HepG2 (cell line): ENCODE data around the gene NTMT1. TPM values are rescaled to one million over a fixed set of nuclear protein-coding genes. Genes with fewer than 3 reads are reported as not detected.

ENCODE experiments used
- ATAC-seq: fragments of 200-7000 bp; cut with Tn5 transposase; 3 replicates; pipeline ENCODE4 v1.9.1; 2020; ENCODE audit warnings: mild to moderate bottlenecking, moderate library complexity
- BruUV-seq: library from RNA; stranded (reverse); fragments of 400-500 nt; replicated peaks from 2 replicates; lab custom pipeline; 2021; lab: Mats Ljungman, UMichigan
- CTCF ChIA-PET: fragments of 300-600 bp; formaldehyde crosslinking; extraction: SDS; loops from one replicate; lab custom pipeline; 2021; ENCODE audit warnings: low total read pairs, inconsistent platforms, low intra/inter-chr PET ratio; lab: Yijun Ruan, JAX
- POLR2A ChIA-PET: fragments of 350-600 bp; sonication (Branson Sonifier 250); formaldehyde crosslinking; loops from one replicate; lab custom pipeline; 2020; ENCODE audit warnings: antibody characterized with exemption, inconsistent platforms; lab: Yijun Ruan, JAX
- DNase-seq: peaks from one replicate; pipeline ENCODE4 v3.0.0-alpha.2; 2015; ENCODE audit warnings: low spot score
- FAIRE-seq: peaks from 3 replicates; lab custom pipeline; 2011; peaks lifted over from hg19 to GRCh38; lab: Jason Lieb, UNC
- H2AFZ ChIP-seq: one replicate; pipeline ENCODE4 v1.6.1; 2011; ENCODE audit warnings: low read length, inconsistent platforms
- H3K27ac ChIP-seq: fragments of 300-600 bp; 3 replicates; pipeline ENCODE4 v1.8.0; 2011; ENCODE audit warnings: mixed run types, mild to moderate bottlenecking, mixed read lengths, low read length, inconsistent platforms; ENCODE audit not compliant: insufficient read depth; ENCODE audit errors: extremely low read length
- H3K27me3 ChIP-seq, 2 experiments: fragments of 200-600 bp in 1 of 2; 2 replicates in 1 of 2; 3 replicates in 1 of 2; pipeline versions ENCODE4 v1.6.0 to v1.8.0; 2011; ENCODE audit warnings: low read length in 2 of 2, mild to moderate bottlenecking in 2 of 2, moderate library complexity in 2 of 2, inconsistent platforms in 1 of 2; ENCODE audit not compliant: insufficient read depth in 2 of 2, control insufficient read depth in 1 of 2
- H3K36me3 ChIP-seq, 2 experiments: fragments of 200-600 bp in 1 of 2; replicated peaks in 1 of 2; 2 replicates in 1 of 2; 3 replicates in 1 of 2; pipeline versions ENCODE4 v1.5.1 to v1.8.0; 2011; ENCODE audit warnings: low read length in 2 of 2, inconsistent platforms in 1 of 2; ENCODE audit not compliant: insufficient read depth in 2 of 2, control insufficient read depth in 1 of 2
- H3K4me1 ChIP-seq: 2 replicates; pipeline ENCODE4 v1.5.1; 2012; ENCODE audit warnings: low read length, inconsistent platforms; ENCODE audit not compliant: insufficient read depth
- H3K4me2 ChIP-seq: 2 replicates; pipeline ENCODE4 v1.6.0; 2011; ENCODE audit warnings: low read depth, low read length, inconsistent platforms
- H3K4me3 ChIP-seq, 3 experiments: fragments of 200-600 bp in 1 of 3; sonication (generic), shearing (Covaris generic) in 1 of 3; replicated peaks in 1 of 3; 2 replicates each; pipeline ENCODE4 v1.5.1; 2011 to 2016; ENCODE audit warnings: low read length in 3 of 3, inconsistent platforms in 2 of 3, low read depth in 2 of 3, mild to moderate bottlenecking in 2 of 3, control low read depth in 1 of 3, mixed read lengths in 1 of 3; ENCODE audit not compliant: insufficient read depth in 1 of 3
- H3K79me2 ChIP-seq: one replicate; pipeline ENCODE4 v1.6.1; 2011; ENCODE audit warnings: low read length, inconsistent platforms; ENCODE audit not compliant: insufficient read depth
- H3K9ac ChIP-seq: 2 replicates; pipeline ENCODE4 v1.6.0; 2011; ENCODE audit warnings: mild to moderate bottlenecking, low read depth, low read length, inconsistent platforms; ENCODE audit not compliant: insufficient read depth
- H3K9me3 ChIP-seq: 2 replicates; pipeline ENCODE4 v1.5.1; 2012; ENCODE audit warnings: mild to moderate bottlenecking, low read length
- H4K20me1 ChIP-seq: 2 replicates; pipeline ENCODE4 v1.6.0; 2011; ENCODE audit warnings: inconsistent platforms, mild to moderate bottlenecking, low read length, moderate library complexity; ENCODE audit not compliant: insufficient read depth
- AGO1 ChIP-seq: fragments of 200-400 bp; formaldehyde crosslinking; IDR thresholded peaks from 2 replicates; pipeline ENCODE4 v1.6.1; 2017; ENCODE audit warnings: mild to moderate bottlenecking, low read depth, low read length, moderate library complexity; ENCODE audit not compliant: poor library complexity, severe bottlenecking
- AGO2 ChIP-seq: fragments of 200-400 bp; formaldehyde crosslinking; optimal IDR thresholded peaks from 2 replicates; pipeline ENCODE3; 2017; ENCODE audit warnings: mild to moderate bottlenecking, low read depth, low read length, moderate library complexity
- FOXJ3 ChIP-seq: sonication (generic); formaldehyde crosslinking; IDR thresholded peaks from 2 replicates; pipeline ENCODE4 v1.4.0; 2020; ENCODE audit warnings: missing genetic modification reagents, mild to moderate bottlenecking, borderline replicate concordance
- MBD4 ChIP-seq: IDR thresholded peaks from 2 replicates; pipeline ENCODE4 v1.6.1; 2012; ENCODE audit warnings: low read length, inconsistent platforms, borderline replicate concordance
- MIER3 ChIP-seq: IDR thresholded peaks from 2 replicates; pipeline ENCODE4 v1.6.1; 2016; ENCODE audit warnings: missing compliant biosample characterization, borderline replicate concordance
- PHB2 ChIP-seq: fragments of 450-650 bp; IDR thresholded peaks from 2 replicates; pipeline ENCODE4 v1.6.1; 2018; ENCODE audit not compliant: partially characterized antibody
- RBFOX2 ChIP-seq: fragments of 200-400 bp; formaldehyde crosslinking; IDR thresholded peaks from 2 replicates; pipeline ENCODE4 v1.6.1; 2017; ENCODE audit warnings: low read depth, mild to moderate bottlenecking, low read length
- REL ChIP-seq: sonication (generic); formaldehyde crosslinking; conservative IDR thresholded peaks from 2 replicates; pipeline ENCODE4 v1.8.0; 2022; ENCODE audit warnings: mild to moderate bottlenecking, missing genetic modification reagents, moderate library complexity
- RXRA ChIP-seq: sonication (generic); formaldehyde crosslinking; IDR thresholded peaks from 2 replicates; pipeline ENCODE4 v1.5.1; 2020; ENCODE audit warnings: missing genetic modification reagents
- WGBS: methylation state at CpG from one replicate; pipeline ENCODE4 v1.1.6; 2017; ENCODE audit warnings: low lambda C conversion rate; 5-methylcytosine and 5-hydroxymethylcytosine counted together
- in situ Hi-C: cut with HindIII; loops from 2 replicates; pipeline ENCODE4 v1.10.0; 2017; ENCODE audit warnings: low pct_unique_long_range_greater_than_20kb; ENCODE audit not compliant: extremely low pct_ligation_motif_present
- intact Hi-C: fragments of 100-400 bp; cut with micrococcal nuclease; formaldehyde crosslinking; loops from one replicate; pipeline ENCODE4 v1.10.0; 2022; ENCODE audit not compliant: unreplicated experiment
- polyA plus RNA-seq, 8 experiments: library from polyadenylated mRNA; depleted of rRNA in 3 of 8; stranded (reverse) in 7 of 8; unstranded in 1 of 8; fragments of >200 nt; fragmentation: Illumina TruSeq in 4 of 8; extraction: Trizol in 4 of 8; gene quantifications; 2 replicates each; pipeline versions ENCODE4 v1.2.1 to v1.2.3, GENCODE V29; 2011 to 2016; ENCODE audit warnings: low read depth in 4 of 8, missing spikeins in 1 of 8, mixed read lengths in 1 of 8; ENCODE audit not compliant: insufficient read depth in 1 of 8
- total RNA-seq, 5 experiments: library from RNA; depleted of rRNA; stranded (reverse); fragments of >200 nt; fragmentation: Illumina TruSeq; extraction: Trizol; gene quantifications; 2 replicates each; pipeline ENCODE4 v1.2.3, GENCODE V29; 2016; ENCODE audit warnings: low read depth in 1 of 5

The NTMT1 gene
- total and polyA plus RNA-seq, 2 of the 13 experiments (the other 11 are each of a cell fraction or from before 2014, with no cell fraction given) = 49.1 to 53.8 TPM

GRCh38 chr9:129612815-129613519 lies 13.0 kb upstream of the NTMT1 start:
- peaks cover 3% of the 10 kb centered on the region; the same call in 1 of the 2 replicates for H4K20me1 ChIP-seq
- 69% methylated on average over 6 of the region's 15 CpGs for WGBS
- H3K36me3 ChIP-seq = no peaks in the 10 kb centered on the region; a peak in 1 of 5 replicates
- H3K79me2 ChIP-seq = no peaks in the 10 kb centered on the region
- H3K27ac ChIP-seq = no peak overlapping the region
- TF ChIP-seq AGO1 (peak; percentile 22), RBFOX2 (peak; percentile 57; the same call in 1 of the 2 replicates), AGO2 (peak; percentile 58), FOXJ3 (CRISPR knock-in tag) (no peak)
- DNase-seq (no peak), ATAC-seq (no peak), FAIRE-seq (no peak)
- no peak overlapping the region for H2AFZ ChIP-seq
- no peaks in the 10 kb centered on the region for H3K27me3 ChIP-seq
- CTCF ChIA-PET = interaction anchor here (2.9 kb wide), 1 partner anchor 474 kb away, joined by 13 read pairs; no protein-coding TSS in a partner anchor
- no peak overlapping the region for H3K4me3 ChIP-seq
- BruUV-seq = no TSS peak
- H3K4me1 ChIP-seq = peaks cover 39% of the 10 kb centered on the region
- no peak overlapping the region for H3K4me2 ChIP-seq
- H3K9ac ChIP-seq = no peak overlapping the region
- H3K9me3 ChIP-seq = no peaks in the 10 kb centered on the region
- intact Hi-C loops = no loop called here
- in situ Hi-C loops = loop anchor here (10.0 kb wide), 3 partner anchors 118 to 438 kb away; partner anchors contain the start of gene IER5L
- POLR2A ChIA-PET = no interaction called here

- no peaks in the 10 kb centered on the region; a peak in 1 of 5 replicates for H3K36me3 ChIP-seq
- no peak for DNase-seq
- no peaks in the 10 kb centered on the region for H3K27me3 ChIP-seq
- H3K4me1 ChIP-seq = peaks cover 32% of the 10 kb centered on the region
- FAIRE-seq = no peak
- ATAC-seq = no peak
- H2AFZ ChIP-seq = no peak overlapping the region
- CTCF ChIA-PET = no interaction called here
- H3K9me3 ChIP-seq = no peaks in the 10 kb centered on the region
- H3K9ac ChIP-seq = no peak overlapping the region
- H4K20me1 ChIP-seq = peaks cover 3% of the 10 kb centered on the region; the same call in 1 of the 2 replicates
- POLR2A ChIA-PET = interaction anchor here (1.4 kb wide), 1 partner anchor 435 kb away, joined by 3 read pairs; the partner anchor contains the start of gene IER5L
- TF ChIP-seq RXRA (CRISPR knock-in tag) (no peak), AGO2 (peak; percentile 6), RBFOX2 (no peak), MBD4 (no peak), MIER3 (CRISPR knock-in tag) (no peak), PHB2 (no peak), REL (CRISPR knock-in tag) (no peak)
- intact Hi-C loops = no loop called here
- H3K4me3 ChIP-seq = no peak overlapping the region
- no peaks in the 10 kb centered on the region for H3K79me2 ChIP-seq
- no peak overlapping the region for H3K4me2 ChIP-seq
- BruUV-seq = no TSS peak
- no peak overlapping the region for H3K27ac ChIP-seq
- in situ Hi-C loops = loop anchor here (10.0 kb wide), 3 partner anchors 119 to 439 kb away; partner anchors contain the start of gene IER5L
- WGBS = 77% methylated on average over 17 of the region's 19 CpGs
Observed at GRCh38 chr9:129613520-129614175, 12.3 kb upstream of the NTMT1 start.
